ENCODE data around the gene ZFAND5.

- TF ChIP-seq CTCF (IDR thresholded peaks at IDR 0.05; ENCODE audit: low read length) (no peak), EZH2 (optimal IDR thresholded peaks at IDR 0.05; ENCODE audit: low read depth, low read length) (no peak)
Observed at GRCh38 chr9:72402744-72403143, 37.7 kb upstream of the ZFAND5 start.
